HG03565 (cell line): Measurements from ENCODE around the gene CNTNAP2.

Source experiments
- ATAC-seq: cut with Tn5 transposase; IDR thresholded peaks from one replicate; pipeline ENCODE4 v1.9.1; 2021; ENCODE audit warnings: mild to moderate bottlenecking, moderate library complexity; ENCODE audit not compliant: unreplicated experiment

The CNTNAP2 gene

DNA sequence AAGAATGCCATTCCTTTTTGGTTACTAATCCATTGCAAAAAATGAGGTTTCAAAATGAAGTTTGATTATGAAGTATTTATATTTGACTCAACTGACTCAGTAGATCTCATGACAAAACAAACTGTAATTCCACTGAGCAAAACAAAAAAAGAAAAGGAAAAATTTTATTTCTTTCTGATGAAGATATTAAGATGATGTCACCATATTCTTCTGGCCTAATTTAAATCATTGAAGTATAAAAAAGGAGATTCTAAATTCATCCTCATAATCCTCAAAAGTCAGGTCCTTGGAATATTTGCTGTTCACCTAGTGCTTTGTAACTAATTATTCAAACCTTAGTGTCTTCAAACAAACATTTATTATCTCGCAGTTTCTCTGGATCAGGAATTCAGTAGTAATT lies 1183.7 kb downstream of the CNTNAP2 start:
- no peak for ATAC-seq

DNA sequence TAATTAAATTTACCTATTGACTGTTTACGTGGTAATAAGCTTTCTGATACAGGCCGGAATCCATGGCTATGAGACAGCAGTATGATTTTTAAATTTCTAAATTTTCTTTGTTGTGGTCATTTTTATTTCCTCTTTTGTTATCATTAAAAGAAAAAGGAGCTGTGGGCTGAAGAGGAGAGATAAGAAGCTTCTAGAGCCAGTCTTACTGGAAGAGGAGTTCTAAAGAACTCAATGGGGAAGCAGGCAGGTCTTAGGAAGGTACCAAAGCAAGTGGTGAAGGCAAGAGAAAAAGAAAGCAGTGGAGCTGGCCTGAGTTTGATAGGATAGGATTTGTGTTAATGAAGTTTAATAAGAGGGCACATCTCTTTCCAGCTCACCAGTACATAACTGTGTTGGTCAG lies 1187.8 kb downstream of the CNTNAP2 start:
- ATAC-seq, result no peak

DNA sequence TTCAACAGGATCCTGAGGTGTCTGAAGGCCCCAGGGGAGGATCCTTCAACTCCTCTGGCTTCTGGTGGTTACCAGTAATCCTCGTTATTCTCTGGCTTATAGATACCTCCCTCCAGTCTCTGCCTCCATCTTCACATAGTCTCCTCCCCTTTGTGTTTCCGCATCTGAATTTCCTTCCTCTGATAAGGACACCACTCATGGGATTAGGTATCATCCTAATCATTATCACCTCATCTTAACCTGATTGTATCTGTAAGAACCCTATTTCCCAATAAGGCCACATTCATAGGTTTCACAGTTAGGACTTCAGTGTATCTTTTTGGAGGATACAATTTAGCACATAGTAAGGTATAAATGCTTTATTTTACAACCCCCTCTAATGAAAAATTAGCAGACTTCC lies 1189.2 kb downstream of the CNTNAP2 start:
- ATAC-seq, result no peak

DNA sequence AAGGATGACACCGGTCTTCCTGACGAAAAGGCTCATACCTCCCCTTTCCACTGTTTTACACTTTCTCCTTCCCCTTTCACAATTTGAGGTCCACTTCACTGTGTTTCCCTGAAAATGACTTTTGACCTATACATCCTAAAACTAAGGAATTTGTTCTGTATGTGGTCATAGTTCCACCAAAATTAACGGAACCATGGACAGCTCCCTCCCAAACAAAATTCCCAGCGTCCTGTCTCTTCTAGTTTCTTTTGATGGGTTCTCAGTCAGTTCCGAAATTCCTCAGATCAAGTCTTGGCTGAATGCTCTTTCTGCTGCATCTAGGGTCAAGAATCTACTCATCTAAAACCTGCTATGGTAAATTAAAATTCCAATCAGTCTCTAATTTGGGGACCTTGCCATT lies 1191.9 kb downstream of the CNTNAP2 start:
- ATAC-seq, result no peak

DNA sequence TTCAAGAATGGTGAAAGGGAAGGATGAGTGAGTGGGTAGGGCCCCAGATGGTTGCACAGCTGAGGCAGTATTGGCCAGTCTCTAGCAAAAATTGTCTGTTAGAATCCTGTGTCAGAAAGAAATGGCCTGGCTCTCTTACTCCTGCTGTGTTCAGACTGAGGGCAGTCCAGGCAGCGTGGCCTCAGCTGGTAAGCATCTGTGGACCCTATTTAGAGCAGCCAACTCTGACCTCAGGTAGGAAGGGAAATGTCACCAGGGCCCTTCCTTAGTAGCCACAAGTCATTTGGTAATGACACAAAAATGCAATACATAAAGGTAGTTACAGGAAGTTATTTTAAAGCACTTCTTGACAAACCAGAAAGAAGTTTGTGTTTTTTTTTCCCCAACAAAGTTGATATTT lies 1194.7 kb downstream of the CNTNAP2 start:
- ATAC-seq, result no peak

DNA sequence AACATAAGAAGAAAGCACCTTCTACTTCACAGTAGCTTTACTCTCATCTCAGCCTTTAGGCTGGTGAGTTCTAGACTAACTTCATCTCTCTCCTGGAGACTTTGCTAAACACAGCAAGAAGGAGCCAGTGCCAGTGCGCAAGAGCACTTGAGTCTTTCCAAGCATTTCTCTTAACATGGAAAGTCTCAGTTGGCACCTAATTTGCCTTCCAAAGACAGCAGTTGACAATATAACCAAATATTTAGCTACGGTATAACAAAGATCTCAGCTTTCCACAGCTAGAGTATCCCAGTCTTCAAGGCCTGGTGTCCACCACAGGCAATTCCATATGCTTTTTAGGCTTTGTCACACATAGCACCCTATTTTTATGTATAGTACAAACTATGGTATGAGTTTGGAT lies 1204.9 kb downstream of the CNTNAP2 start:
- no peak for ATAC-seq

DNA sequence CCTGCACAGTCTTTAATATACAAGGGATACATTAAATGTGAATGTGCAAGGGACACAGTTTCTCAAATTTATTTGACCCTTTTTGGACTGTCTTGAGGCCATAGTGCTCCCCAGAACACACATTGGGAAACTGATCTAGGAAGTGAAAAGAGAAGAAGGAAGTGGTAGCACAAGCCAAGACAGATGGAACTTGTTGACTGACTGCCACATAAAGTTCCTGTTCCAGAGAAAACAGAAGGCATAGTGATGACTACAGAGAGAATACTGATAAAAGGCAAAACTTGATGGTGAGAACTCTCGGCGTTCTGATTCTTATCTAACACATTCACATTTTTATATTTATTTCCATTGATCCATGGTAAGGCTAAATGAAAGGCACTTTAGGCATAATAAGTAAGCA lies 1216.4 kb downstream of the CNTNAP2 start:
- no peak for ATAC-seq

DNA sequence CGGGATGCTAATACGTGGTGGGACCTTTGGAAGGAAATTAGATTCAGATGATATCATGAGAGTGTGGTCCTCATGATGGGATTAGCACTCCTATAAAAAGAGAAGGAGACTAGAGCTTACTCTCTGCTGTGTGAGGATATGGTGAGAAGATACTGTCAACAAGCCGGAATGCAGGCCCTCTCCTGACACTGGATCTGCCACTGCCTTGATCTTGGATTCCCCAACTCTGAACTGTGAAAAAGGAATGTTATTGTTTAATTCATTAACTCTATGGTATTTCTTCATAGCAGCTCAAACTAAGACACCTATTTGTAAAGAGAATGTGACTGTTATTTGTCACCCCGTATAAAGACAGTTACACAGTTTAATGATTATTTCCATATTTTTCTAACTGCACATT lies 1246.5 kb downstream of the CNTNAP2 start:
- no peak for ATAC-seq

DNA sequence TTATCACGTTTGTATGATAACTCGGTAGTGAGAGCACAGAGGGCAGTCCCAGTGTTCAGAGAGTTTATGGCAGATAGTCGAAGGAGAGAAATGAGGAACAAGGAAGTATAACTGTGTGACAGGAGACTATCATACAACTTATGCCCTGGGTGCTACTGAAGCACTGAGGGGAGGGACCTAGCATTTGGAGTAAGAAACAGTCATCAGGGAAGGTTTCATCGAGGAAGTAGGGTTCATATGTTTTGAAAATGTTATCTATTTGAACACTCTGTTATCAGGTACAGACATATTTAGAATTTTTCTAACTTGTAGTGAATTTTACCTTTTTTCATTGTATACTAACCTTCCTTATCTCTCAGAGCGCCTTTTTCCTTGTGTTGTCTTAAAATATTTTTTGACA lies 1259.6 kb downstream of the CNTNAP2 start:
- ATAC-seq, result no peak

DNA sequence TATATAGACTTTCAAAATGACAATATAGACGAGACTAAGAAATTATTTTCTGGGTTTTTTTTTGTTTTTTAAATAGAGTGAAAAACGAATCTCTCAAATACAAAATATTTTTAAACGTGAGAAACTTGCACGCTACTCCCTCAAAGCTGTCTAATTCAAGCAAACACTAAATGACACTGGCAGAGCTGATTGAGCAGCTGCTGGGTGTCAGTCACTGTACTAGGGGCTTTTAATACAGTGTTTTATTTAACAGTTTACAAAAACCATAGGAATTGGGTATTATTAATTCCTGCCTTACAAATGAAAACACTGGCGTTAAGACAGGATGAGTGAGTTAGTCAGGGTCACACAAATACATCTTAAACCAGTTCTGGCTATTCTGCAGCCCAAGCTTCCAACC lies 1264.3 kb downstream of the CNTNAP2 start:
- no peak for ATAC-seq

DNA sequence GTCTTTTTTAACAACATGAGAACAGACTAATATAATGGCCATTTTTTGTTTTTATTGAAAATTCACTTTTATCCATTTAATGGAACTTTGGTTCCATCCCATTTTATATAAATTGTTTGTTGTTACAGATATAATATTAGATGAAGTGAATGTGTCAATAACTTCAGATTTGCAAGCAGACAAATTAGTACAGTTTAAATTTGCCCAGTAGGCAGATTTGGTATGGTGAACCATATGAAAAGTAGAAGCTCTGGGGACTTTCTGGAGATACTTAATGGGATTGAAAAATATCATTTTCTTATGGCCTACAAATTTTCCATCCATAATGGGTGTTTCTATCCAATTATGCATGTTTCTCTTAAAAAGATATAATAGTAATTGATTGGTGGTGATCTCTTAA lies 1277.7 kb downstream of the CNTNAP2 start:
- ATAC-seq, result no peak

DNA sequence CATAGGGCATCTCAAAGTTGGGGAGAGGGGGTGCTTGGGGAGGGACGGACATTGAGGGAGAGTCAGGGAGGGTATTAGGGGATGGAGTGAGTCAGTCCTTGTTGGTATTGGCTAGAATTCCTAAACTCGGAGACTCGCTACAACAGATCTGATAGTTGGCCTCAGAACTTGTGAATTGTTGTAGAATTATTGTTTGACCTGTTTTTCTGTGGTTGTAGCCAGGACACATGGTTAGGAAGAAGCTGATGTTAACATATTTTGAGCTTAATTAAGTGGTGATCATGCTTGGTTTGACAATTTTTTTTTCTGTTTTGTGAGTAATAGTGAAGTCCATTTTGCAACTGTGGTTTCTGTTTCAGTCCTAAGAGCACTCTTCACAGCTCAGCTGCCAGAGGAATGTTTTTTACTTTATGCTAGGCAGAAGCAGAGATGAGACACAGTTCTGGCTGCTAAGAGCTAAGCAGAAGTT lies 1283.7 kb downstream of the CNTNAP2 start:
- ATAC-seq, result no peak

DNA sequence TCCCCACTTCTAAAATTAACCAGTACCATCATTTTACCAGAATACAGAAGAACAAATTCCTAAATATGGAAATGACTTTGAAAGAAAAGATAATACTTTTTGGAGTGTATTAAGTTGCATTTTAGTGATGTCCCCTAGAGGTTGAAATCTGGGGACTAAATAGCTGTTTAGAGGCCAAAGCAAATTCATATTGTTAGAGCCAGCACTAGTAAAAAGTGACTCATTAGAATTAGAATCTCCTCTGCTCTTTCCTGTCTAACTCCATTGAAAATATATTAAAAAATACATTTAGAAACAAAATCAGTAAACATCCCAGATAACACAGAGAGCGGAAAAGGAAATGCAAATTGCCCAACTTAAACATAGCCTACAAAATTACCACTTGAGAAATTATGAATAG lies 1284.3 kb downstream of the CNTNAP2 start:
- no peak for ATAC-seq

DNA sequence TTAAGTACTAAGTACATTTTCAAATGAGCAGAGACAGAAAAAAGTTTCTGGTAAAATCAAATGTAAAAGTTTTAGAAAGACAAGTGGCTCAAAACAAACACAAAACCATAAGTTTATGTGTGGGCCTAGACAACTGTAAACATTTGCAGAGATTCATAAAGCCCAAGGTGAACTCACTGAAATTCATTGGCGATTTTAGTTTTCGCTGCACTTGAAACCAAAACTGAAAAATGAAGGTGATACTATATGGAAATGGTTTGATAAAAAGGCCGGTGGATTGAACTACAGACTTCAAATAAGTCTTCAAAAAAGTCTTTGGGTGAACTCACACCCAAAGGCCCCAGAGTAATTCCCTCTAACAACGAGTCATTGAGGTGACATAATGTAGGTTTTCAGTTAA lies 1289.0 kb downstream of the CNTNAP2 start:
- no peak for ATAC-seq

DNA sequence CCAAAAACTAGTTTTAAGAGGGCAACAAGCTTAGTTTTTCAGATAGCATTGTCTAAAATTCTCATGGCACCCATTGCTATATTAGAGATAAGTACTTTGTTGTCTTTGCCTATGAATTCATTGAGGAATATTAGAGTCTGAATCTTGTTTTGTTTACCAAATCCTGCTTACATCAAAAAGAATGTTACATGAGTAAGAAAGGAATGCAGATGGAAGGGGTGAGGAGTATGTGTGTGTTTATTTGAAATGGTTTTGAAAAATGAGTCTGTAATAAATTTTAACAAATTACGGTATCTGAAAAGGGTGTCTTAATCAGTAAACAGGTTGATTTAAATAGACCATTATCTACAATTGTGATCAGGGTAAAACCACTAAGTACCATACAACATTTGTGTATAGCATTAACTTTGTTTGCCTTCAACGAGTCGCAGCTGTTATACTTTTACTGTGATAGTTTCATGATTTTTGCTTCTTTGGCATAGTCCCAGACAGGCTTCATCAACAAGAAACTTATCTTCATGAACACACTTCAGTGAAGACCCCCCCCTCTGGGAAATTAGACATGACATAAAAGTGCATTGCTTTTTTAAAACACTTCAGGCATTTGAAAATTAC lies 1290.0 kb downstream of the CNTNAP2 start:
- no peak for ATAC-seq

DNA sequence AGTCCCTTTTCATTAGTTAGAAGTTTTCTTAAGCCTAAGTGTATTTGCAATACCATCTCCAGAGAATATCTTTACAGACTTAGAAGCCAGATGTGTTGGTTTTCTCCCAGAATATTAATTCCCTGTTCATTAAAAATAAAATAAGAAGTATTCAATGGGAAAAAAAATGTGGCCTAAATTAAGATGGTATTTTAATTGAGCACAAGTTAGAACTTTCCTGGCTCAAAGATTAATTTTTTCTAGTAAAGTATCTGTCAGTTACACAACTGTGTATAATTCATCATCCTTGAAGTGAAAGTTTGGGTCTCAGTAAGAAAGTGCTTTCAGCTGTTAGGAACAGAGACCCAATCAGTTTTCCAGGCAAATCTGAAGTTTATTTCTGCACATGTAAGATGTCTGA lies 1294.5 kb downstream of the CNTNAP2 start:
- no peak for ATAC-seq

DNA sequence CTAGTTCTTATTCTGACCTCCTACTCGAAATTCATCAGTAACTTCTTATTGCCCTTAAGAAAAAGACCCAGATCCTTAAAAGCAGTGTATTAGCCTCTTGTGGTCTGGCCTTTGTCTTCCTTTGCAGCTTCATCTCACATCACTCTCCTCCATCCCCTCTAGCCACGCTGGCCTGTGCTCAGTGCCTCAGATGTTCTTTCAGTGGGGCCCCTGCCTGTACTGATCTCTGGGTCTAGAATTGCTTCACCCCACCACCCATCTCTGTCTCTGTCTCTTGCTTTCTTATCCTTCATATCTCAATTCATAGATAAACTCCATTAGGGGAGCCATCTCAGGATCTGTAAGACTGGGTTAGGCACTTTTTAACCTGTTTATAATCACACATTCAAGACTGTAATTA lies 1295.5 kb downstream of the CNTNAP2 start:
- ATAC-seq, result no peak

DNA sequence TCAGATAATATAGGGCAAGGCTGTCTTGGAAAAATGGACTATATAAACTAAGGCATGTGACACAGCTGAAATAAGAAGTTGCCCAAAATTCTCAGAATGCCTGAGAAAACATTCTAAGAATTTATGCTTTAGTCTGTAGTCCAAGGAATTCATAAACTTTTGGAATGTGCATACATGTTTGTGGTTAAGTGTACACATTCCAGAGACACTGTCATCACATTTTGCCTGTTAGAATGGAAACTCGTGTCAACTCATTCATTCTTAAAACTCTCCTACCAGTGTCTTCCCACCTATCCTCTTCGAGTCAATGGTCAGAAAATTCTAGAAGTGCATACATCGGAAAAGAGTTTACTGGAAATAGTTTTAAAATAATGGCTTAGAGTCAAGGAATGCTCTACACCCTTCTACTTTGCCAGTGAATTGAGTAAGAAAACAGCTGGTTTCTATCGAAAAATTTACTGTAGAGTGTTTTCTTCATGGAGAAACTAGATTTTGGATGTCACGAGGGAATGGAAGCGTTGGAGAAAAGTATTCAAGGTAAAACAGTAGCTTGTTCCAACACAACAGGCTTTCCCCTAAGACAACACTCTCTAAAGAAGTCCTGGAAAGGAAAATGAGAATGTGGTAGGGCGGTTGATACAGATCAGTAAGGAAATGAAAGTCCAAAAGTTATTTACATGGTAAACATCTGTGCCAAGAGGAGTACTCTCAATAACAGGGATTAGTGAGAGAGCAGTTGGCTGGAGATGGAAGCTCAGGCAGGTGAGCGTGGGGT lies 1296.4 kb downstream of the CNTNAP2 start:
- no peak for ATAC-seq

DNA sequence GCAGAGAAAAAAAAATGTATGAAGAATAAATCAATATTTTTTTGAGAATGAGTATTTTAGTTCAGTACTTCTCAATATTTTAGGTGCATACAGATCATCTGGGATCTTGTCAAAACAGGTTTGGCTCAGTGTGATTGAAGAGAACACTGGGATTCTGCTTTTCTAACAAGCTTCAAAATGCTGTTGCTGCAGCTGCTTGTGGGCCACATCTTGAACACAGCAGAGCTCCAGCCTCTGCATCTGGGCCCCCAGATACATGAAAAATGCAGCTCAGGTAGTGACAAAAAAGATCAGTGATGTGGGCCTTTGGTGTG lies 1296.9 kb downstream of the CNTNAP2 start:
- ATAC-seq, result no peak

DNA sequence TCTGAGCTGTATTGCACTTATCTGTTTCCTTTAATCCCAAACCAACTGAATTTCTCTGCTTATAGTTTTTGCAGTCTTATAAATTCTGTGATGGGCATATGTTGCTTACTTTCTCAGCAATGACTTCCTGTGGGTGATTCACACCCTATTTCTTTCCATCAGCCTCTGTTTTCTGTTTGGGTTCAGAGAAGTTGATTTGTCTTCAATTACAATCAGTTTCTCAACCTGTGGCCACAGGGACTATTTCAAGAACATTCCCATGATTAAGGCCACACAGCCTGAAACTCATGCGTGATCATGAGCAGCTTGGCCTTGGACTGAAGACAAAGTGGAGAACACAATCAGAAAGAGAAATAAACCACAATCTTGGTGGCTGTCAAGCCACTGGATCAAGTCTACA lies 1299.4 kb downstream of the CNTNAP2 start:
- no peak for ATAC-seq

DNA sequence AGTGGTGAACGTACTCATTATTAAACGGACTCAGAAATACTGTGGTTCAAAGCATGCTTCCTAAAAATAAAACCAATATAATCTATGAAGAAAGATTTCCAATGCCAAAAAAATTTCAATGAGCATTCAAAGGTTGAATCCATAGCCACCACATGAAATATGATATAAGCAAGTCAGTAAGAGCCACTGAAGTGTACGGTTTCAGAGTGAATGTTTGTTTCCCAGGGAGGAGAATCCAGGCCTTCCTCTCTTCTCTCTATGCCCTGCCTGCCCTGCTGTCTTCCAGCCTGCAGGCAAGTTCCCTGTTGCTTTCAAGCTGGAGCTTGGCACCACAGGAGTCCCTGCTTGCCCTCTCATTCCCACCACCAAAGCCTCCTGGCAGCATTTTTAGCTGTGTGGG lies 1302.4 kb downstream of the CNTNAP2 start:
- no peak for ATAC-seq

DNA sequence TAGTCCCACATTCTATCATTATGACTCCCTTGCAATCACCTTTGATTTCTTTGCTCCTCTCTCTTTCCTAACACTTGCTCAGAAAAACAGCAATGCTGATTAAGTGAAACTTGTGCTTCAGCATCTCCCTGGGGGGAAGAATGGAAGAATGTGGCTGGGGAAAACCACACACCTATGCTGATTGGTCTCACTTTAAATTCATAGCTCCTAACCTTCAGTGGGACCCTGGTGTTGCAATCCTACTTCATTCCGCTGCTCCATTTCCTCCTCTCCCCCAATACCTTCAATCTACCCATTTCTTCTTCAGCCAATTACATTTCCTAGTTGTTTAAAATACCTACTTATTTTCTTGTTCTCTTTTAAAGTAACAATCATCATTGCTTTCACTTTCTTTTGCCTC lies 1307.3 kb downstream of the CNTNAP2 start:
- no peak for ATAC-seq

DNA sequence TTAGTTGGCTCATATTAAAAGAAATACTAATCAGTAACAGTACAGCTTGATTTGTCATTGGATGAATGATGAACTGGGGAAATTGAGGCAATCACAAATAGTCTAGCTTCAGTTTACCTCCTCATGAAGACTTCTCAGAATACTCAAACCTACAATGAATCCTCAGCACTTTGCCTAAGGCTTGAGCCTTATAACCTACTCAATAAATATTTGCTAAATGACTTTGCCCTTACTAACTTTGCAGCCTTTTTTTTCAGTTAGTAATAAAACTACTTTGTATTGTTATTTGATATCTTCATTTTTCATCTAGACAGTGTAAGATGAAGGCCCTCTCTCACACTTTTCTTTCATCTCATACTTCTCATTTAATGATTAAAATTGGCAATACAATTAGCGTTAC lies 1311.5 kb downstream of the CNTNAP2 start:
- no peak for ATAC-seq
